Epithelial cell of proximal tubule (primary cell): Measurements from ENCODE around the gene SENP3. TPM values are rescaled to one million over a fixed set of nuclear protein-coding genes. Genes with fewer than 3 reads are reported as not detected.
"Not testable (repeated sequence)": the region's sequence is repeated elsewhere in the genome, so short reads cannot be mapped to it uniquely, and the experiment has no call there.

Source experiments
- DNase-seq: peaks from one replicate; pipeline ENCODE4 v3.0.0-alpha.2; 2011; ENCODE audit warnings: low read depth
- H3K4me3 ChIP-seq: 2 replicates; pipeline ENCODE4 v1.5.1; 2011; ENCODE audit warnings: low read depth, mild to moderate bottlenecking, low read length
- total RNA-seq: library from RNA; depleted of rRNA; stranded (reverse); fragments of >200 nt; gene quantifications from 2 replicates; pipeline ENCODE4 v1.2.3, GENCODE V29; 2015
- TF ChIP-seq, protein P1 (sequence below): conservative IDR thresholded peaks from 2 replicates; pipeline ENCODE4 v1.5.1; 2012; ENCODE audit warnings: low read depth, mild to moderate bottlenecking, low read length

The SENP3 gene
- total RNA-seq, 1 donor from 2014 or later, result 62.9 TPM

DNA sequence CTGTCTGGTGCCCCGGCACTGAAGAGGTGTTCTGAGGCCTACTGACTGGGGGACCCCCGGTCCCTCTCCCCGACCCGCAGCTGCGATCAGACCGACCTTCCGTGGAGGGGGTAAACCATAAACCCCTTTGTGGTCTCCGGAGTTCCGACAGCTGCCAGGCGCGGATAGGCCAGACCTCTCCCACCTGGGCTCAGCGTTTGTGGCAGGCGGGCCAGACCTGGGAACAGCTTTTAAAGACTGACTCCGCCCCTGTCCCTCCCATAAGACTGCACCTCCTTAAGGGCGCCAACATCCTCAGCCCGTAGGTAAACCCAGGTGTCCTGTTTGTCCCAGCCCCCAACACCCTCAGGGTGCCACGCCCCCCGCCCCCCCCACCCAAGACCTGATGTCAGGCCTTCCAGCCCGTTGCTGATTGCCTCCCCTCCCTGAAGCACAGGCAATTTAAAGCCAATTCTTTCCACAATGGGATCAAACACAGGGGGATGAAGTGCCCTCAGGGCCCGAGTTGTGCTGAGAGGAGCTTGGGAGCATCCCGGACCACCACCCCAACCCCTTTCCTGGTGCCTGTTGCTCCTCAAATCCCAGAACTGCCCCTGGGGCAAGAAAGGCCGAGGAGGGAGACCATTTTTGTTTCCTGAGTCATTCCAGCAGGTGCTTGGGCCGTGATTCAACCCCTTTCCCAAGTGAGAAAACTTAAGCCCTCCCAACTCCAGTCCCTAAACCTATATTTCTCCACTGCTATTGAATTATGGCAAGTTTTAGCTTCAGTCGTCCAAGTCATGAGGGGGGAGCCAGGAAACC lies 28.4 kb downstream of the SENP3 start, which contains the start of gene SOX15:
TSS of gene SOX15 (minus strand) at position 204 of the 801 bp plus-strand sequence. CDS start 418 bp downstream, outside the sequence.
- H3K4me3 ChIP-seq, result peak within 1 kb of the TSS; percentile 21
- TF ChIP-seq, protein P1, sequence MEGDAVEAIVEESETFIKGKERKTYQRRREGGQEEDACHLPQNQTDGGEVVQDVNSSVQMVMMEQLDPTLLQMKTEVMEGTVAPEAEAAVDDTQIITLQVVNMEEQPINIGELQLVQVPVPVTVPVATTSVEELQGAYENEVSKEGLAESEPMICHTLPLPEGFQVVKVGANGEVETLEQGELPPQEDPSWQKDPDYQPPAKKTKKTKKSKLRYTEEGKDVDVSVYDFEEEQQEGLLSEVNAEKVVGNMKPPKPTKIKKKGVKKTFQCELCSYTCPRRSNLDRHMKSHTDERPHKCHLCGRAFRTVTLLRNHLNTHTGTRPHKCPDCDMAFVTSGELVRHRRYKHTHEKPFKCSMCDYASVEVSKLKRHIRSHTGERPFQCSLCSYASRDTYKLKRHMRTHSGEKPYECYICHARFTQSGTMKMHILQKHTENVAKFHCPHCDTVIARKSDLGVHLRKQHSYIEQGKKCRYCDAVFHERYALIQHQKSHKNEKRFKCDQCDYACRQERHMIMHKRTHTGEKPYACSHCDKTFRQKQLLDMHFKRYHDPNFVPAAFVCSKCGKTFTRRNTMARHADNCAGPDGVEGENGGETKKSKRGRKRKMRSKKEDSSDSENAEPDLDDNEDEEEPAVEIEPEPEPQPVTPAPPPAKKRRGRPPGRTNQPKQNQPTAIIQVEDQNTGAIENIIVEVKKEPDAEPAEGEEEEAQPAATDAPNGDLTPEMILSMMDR, result no peak
- no peak for DNase-seq

DNA sequence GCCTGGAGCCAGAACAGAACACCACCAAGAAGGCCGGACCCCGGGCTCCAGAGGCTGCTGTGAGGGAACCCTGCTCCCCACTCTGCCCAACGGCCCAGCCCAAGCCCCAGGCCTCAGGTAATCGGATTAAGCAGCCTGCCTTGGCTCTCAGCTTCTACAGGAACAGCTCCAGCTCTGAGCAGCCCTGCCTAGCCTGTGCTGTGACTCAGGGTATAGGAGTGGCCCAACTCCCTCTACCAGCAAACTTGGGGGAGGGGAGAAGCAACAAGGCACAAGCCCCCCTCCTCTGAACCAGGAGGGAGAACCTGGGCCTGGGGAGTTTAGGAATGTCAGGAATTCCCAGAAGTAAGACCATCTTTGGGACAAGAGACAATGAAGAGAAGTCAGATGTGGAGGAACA lies 29.0 kb downstream of the SENP3 start:
- DNase-seq, result no peak
- TF ChIP-seq, protein P1, result no peak
- no peak overlapping the region for H3K4me3 ChIP-seq

DNA sequence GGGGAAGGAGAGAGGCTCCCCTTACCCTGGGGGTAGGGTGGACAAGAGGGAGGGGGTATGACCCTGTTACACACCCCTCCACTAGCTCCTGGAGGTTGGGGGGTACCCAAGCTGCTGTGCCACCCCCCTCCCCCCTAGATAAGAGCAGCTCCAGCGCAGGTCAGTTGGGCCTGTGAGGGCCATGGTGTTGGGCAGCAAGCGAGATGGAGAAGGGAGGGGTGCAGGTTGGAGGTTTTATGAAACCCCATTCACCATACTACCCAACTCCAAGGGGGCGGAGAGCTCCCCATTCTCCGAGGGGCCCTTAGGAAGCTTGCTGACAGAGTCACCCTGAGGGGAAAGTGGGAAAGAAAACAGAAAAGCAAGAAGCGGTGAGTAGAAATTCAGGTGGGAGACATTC lies 29.9 kb downstream of the SENP3 start:
- TF ChIP-seq, protein P1, result no peak
- H3K4me3 ChIP-seq, result no peak overlapping the region
- DNase-seq, result no peak

DNA sequence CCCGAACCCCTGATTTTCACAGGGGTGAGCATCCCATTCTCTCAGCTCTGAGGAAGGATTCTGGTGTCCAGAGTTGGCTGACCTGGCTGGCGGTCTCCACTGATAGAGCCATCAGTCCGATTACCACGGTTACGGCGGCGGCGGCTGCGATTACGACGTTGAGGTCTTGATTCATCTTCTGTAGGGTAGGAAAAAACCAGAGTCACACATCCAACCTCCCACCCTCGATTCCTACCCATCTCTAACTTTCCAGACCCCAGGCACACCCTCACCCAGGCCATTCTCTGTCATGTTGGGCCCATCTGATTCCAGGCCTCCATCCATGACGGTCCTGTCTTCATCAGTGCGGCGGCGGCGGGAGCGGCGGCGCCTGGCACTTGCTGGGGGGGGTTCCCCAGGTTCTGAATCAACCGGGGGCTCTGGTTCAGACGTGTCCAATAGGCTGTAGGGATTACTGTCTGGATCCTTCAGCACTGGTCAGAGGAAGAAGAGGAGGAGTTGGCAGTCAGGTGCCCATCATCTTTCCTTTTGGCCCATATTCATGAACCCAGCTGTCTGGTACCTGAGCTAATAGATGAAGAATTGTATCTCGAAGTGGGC lies 30.8 kb downstream of the SENP3 start:
- H3K4me3 ChIP-seq, result no peak overlapping the region
- TF ChIP-seq, protein P1, result no peak
- DNase-seq, result no peak

DNA sequence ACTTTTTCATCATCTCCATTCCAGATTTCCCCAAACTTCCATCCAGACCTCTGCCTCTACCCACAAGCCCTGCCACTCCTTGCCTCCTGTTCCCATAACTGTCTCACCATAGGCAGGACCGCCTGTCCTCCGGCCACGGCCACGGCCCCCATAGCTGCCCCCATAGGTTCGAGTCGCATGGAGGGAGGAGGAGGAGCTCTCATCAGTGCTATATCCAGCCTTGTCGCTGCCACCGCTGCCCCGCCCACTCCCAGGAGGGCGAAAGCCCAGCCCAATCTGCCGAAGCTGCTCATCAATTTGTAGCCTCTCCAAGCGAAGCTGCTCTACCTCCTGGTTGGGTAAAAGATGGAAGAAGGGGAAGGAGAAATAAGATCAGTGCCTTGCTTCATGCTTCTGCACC lies 31.6 kb downstream of the SENP3 start:
- no peak overlapping the region for H3K4me3 ChIP-seq
- no peak for DNase-seq
- TF ChIP-seq, protein P1, result no peak

DNA sequence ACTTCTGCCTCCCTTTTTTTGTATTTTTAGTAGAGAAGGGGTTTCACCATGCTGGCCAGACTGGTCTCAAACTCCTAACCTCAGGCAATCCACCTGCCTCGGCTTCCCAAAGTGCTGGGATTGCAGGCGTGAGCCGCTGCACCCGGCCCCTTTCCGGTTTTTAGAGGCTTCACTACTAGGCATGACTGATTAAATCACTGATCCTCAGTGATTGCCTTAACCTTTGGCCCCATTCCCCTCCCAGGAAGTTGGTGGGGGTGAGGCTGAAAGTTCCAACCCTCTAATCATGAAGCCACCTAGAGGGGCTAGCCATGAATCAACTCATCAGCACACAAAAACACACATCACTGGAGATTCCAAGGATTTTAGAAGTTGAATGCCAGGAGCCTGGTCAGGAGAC lies 35.8 kb downstream of the SENP3 start:
- DNase-seq, H3K4me3 ChIP-seq: not testable (repeated sequence)

DNA sequence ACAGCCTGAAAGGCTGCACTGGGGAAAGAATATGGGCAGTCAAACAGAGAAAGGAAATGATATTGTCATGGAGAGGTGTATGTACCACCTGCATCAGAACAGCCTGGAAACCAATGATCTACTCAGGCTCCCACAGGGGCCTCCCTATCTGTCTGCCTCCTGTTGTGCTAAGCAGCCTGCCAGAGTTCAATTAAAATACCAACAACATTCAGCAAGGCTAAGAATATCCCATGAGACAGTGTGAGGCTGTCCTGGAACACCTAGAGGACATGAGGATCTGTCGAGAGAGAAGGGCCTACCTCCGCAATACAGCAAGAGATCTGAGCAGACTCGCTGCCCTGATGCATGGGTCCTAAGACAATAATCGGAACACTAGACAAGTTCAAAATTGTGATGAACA lies 44.6 kb downstream of the SENP3 start:
- DNase-seq, result no peak
- TF ChIP-seq, protein P1, result no peak

More for the DNA sequence above, 44.6 kb downstream of the SENP3 start:
- H3K4me3 ChIP-seq, result no peak overlapping the region
